Muscle layer of duodenum (tissue), 2 donors: ENCODE data around the gene LIPM.

ENCODE experiments used
- H3K27ac ChIP-seq: one replicate; pipeline ENCODE4 v1.7.0; 2013; ENCODE audit warnings: mild to moderate bottlenecking, low read length
- H3K27me3 ChIP-seq: one replicate; pipeline ENCODE4 v1.7.0; 2013; ENCODE audit warnings: low read depth, mild to moderate bottlenecking, control low read depth, low read length
- H3K36me3 ChIP-seq, 2 donors: one replicate each; pipeline ENCODE4 v1.7.0; 2013; ENCODE audit warnings: low read length in 2 of 2, control low read depth in 1 of 2, mild to moderate bottlenecking in 1 of 2; ENCODE audit not compliant: insufficient read depth in 2 of 2, control insufficient read depth in 1 of 2
- H3K4me1 ChIP-seq, 2 donors: one replicate each; pipeline ENCODE4 v1.7.0; 2013; ENCODE audit warnings: low read length in 2 of 2, mild to moderate bottlenecking in 2 of 2, control low read depth in 1 of 2, moderate library complexity in 1 of 2; ENCODE audit not compliant: insufficient read depth in 2 of 2, control insufficient read depth in 1 of 2
- H3K4me3 ChIP-seq, 2 donors: one replicate each; pipeline ENCODE4 v1.7.0; 2013; ENCODE audit warnings: low read length in 2 of 2, low read depth in 1 of 2, mild to moderate bottlenecking in 1 of 2
- H3K9me3 ChIP-seq, 2 donors: one replicate each; pipeline ENCODE4 v1.7.0; 2013; ENCODE audit warnings: low read length in 2 of 2, control low read depth in 1 of 2, mild to moderate bottlenecking in 1 of 2; ENCODE audit not compliant: control insufficient read depth in 1 of 2
- donor health status: healthy.

Gene LIPM

GRCh38 chr10:88782222-88782621, 20.3 kb upstream of the LIPM start:
- no peaks in the 10 kb centered on the region for H3K9me3 ChIP-seq
- no peaks in the 10 kb centered on the region for H3K36me3 ChIP-seq
- no peaks in the 10 kb centered on the region for H3K4me1 ChIP-seq
- H3K27me3 ChIP-seq = no peaks in the 10 kb centered on the region
- no peak overlapping the region for H3K4me3 ChIP-seq
- H3K27ac ChIP-seq = no peak overlapping the region

GRCh38 chr10:88783724-88784123, 18.8 kb upstream of the LIPM start:
- Histone ChIP-seq H3K36me3 (no peaks in the 10 kb centered on the region), H3K9me3 (no peaks in the 10 kb centered on the region), H3K4me3 (no peak overlapping the region), H3K4me1 (no peaks in the 10 kb centered on the region), H3K27ac (no peak overlapping the region), H3K27me3 (no peaks in the 10 kb centered on the region)

GRCh38 chr10:88786032-88786770, 16.3 kb upstream of the LIPM start:
- H3K27me3 ChIP-seq = no peaks in the 10 kb centered on the region
- no peaks in the 10 kb centered on the region for H3K9me3 ChIP-seq
- no peak overlapping the region for H3K4me3 ChIP-seq
- no peaks in the 10 kb centered on the region for H3K4me1 ChIP-seq
- no peak overlapping the region for H3K27ac ChIP-seq
- no peaks in the 10 kb centered on the region for H3K36me3 ChIP-seq

- Histone ChIP-seq H3K4me3 (no peak overlapping the region), H3K27ac (no peak overlapping the region), H3K36me3 (no peaks in the 10 kb centered on the region), H3K27me3 (no peaks in the 10 kb centered on the region), H3K9me3 (no peaks in the 10 kb centered on the region), H3K4me1 (no peaks in the 10 kb centered on the region)
Measured at GRCh38 chr10:88787463-88787862, 15.1 kb upstream of the LIPM start.

- no peaks in the 10 kb centered on the region for H3K4me1 ChIP-seq
Measured at GRCh38 chr10:88788924-88789323, 13.6 kb upstream of the LIPM start.

GRCh38 chr10:88791924-88792323, 10.6 kb upstream of the LIPM start:
- Histone ChIP-seq H3K4me3 (no peak overlapping the region), H3K4me1 (no peaks in the 10 kb centered on the region), H3K27me3 (no peaks in the 10 kb centered on the region), H3K9me3 (no peaks in the 10 kb centered on the region), H3K27ac (no peak overlapping the region), H3K36me3 (no peaks in the 10 kb centered on the region)

More at GRCh38 chr10:88788924-88789323, 13.6 kb upstream of the LIPM start:
- Histone ChIP-seq H3K36me3 (no peaks in the 10 kb centered on the region), H3K9me3 (no peaks in the 10 kb centered on the region), H3K4me3 (no peak overlapping the region), H3K27me3 (no peaks in the 10 kb centered on the region), H3K27ac (no peak overlapping the region)

- no peak overlapping the region for H3K4me3 ChIP-seq
- no peak overlapping the region for H3K27ac ChIP-seq
- H3K4me1 ChIP-seq = no peaks in the 10 kb centered on the region
Measured at GRCh38 chr10:88792661-88793060, 9.9 kb upstream of the LIPM start.

GRCh38 chr10:88793712-88794299, 8.7 kb upstream of the LIPM start:
- Histone ChIP-seq H3K4me1 (no peaks in the 10 kb centered on the region), H3K9me3 (no peaks in the 10 kb centered on the region), H3K4me3 (no peak overlapping the region), H3K27me3 (no peaks in the 10 kb centered on the region), H3K36me3 (no peaks in the 10 kb centered on the region), H3K27ac (no peak overlapping the region)

More at GRCh38 chr10:88792661-88793060, 9.9 kb upstream of the LIPM start:
- no peaks in the 10 kb centered on the region for H3K36me3 ChIP-seq
- no peaks in the 10 kb centered on the region for H3K27me3 ChIP-seq
- no peaks in the 10 kb centered on the region for H3K9me3 ChIP-seq

- Histone ChIP-seq H3K9me3 (no peaks in the 10 kb centered on the region), H3K27ac (no peak overlapping the region)
Measured at GRCh38 chr10:88794731-88795130, 7.8 kb upstream of the LIPM start.

GRCh38 chr10:88800152-88801125, 2.1 kb upstream of the LIPM start:
- Histone ChIP-seq H3K27me3 (no peaks in the 10 kb centered on the region), H3K36me3 (no peaks in the 10 kb centered on the region), H3K4me3 (no peak overlapping the region), H3K9me3 (no peaks in the 10 kb centered on the region), H3K27ac (no peak overlapping the region), H3K4me1 (no peaks in the 10 kb centered on the region)

More at GRCh38 chr10:88794731-88795130, 7.8 kb upstream of the LIPM start:
- Histone ChIP-seq H3K36me3 (no peaks in the 10 kb centered on the region), H3K27me3 (no peaks in the 10 kb centered on the region), H3K4me1 (no peaks in the 10 kb centered on the region), H3K4me3 (no peak overlapping the region)

GRCh38 chr10:88803641-88804040, 1.1 kb downstream of the LIPM start:
- Histone ChIP-seq H3K4me3 (no peak overlapping the region), H3K36me3 (no peaks in the 10 kb centered on the region), H3K27ac (no peak overlapping the region), H3K4me1 (no peaks in the 10 kb centered on the region), H3K27me3 (no peaks in the 10 kb centered on the region), H3K9me3 (no peaks in the 10 kb centered on the region)
